HG02642 (cell line): ENCODE measurements around the gene FTO.

Source experiments
- ATAC-seq: cut with Tn5 transposase; IDR thresholded peaks from one replicate; pipeline ENCODE4 v1.9.1; 2021; ENCODE audit warnings: mild to moderate bottlenecking; ENCODE audit not compliant: unreplicated experiment, poor library complexity

The FTO gene

GRCh38 chr16:53707671-53708070, 3.7 kb downstream of the FTO start:
- no peak for ATAC-seq

- ATAC-seq, result no peak
These were observed 4.5 kb downstream of the FTO start for GRCh38 chr16:53708490-53708889.

GRCh38 chr16:53711390-53711789, 7.4 kb downstream of the FTO start:
- ATAC-seq, result no peak

- ATAC-seq, result no peak
These were observed 8.1 kb downstream of the FTO start for GRCh38 chr16:53712065-53712464.

GRCh38 chr16:53713403-53714204, 9.6 kb downstream of the FTO start:
- no peak for ATAC-seq

GRCh38 chr16:53714205-53715022, 10.5 kb downstream of the FTO start:
- ATAC-seq, result no peak

GRCh38 chr16:53715023-53715384, 11.0 kb downstream of the FTO start:
- no peak for ATAC-seq

GRCh38 chr16:53717577-53717976, 13.6 kb downstream of the FTO start:
- ATAC-seq, result no peak

GRCh38 chr16:53721017-53721416, 17.1 kb downstream of the FTO start:
- no peak for ATAC-seq

- ATAC-seq, result no peak
These were observed 22.7 kb downstream of the FTO start for GRCh38 chr16:53726625-53727024.

- no peak for ATAC-seq
These were observed 26.7 kb downstream of the FTO start for GRCh38 chr16:53730693-53731092.

- ATAC-seq, result no peak
These were observed 28.5 kb downstream of the FTO start for GRCh38 chr16:53732296-53732929.

GRCh38 chr16:53734908-53735307, 31.0 kb downstream of the FTO start:
- ATAC-seq, result no peak

- ATAC-seq, result no peak
These were observed 32.3 kb downstream of the FTO start for GRCh38 chr16:53736297-53736696.

- ATAC-seq, result no peak
These were observed 33.6 kb downstream of the FTO start for GRCh38 chr16:53737552-53737951.

- ATAC-seq, result no peak
These were observed 36.5 kb downstream of the FTO start for GRCh38 chr16:53740476-53740875.

- ATAC-seq, result no peak
These were observed 37.1 kb downstream of the FTO start for GRCh38 chr16:53740933-53741531.

GRCh38 chr16:53741546-53741945, 37.6 kb downstream of the FTO start:
- ATAC-seq, result no peak

GRCh38 chr16:53743149-53743566, 39.2 kb downstream of the FTO start:
- ATAC-seq, result no peak

GRCh38 chr16:53744449-53744848, 40.5 kb downstream of the FTO start:
- no peak for ATAC-seq

- ATAC-seq, result no peak
These were observed 41.1 kb downstream of the FTO start for GRCh38 chr16:53745086-53745485.
